ENCODE measurements around the gene RPS29. TPM values are rescaled to one million over a fixed set of nuclear protein-coding genes. Genes with fewer than 3 reads are reported as not detected.

The RPS29 gene
- total RNA-seq, 1 donor from 2014 or later = 5,636 TPM

GRCh38 chr14:49598485-49599300 is 12.5 kb upstream of the RPS29 start, which contains the start of gene LRR1:
TSS of gene LRR1 (plus strand) at chr14:49598940. CDS start at chr14:49599021, 81 bp downstream.
- H3K4me3 Mint-ChIP-seq = peak within 1 kb of the TSS; percentile 97

GRCh38 chr14:49598189-49598484 is 12.0 kb upstream of the RPS29 start:
- peak overlapping the region; percentile 98 for H3K27ac Mint-ChIP-seq
- Histone ChIP-seq H3K9ac (no peak overlapping the region), H3F3A (ENCODE audit: low read depth) (peaks cover 28% of the 10 kb centered on the region), H3K27me3 (no peaks in the 10 kb centered on the region), H3K79me2 (ENCODE audit: low read depth) (peaks cover 34% of the 10 kb centered on the region), H3K27ac (peak overlapping the region; percentile 79), H4K20me1 (ENCODE audit: low read depth) (no peaks in the 10 kb centered on the region), H3K4me1 (no peaks in the 10 kb centered on the region), H3K4me3 (peak overlapping the region; percentile 86), H3K36me3 (no peaks in the 10 kb centered on the region), H3K9me3 (ENCODE audit: low read depth) (no peaks in the 10 kb centered on the region), H3K4me2 (peak overlapping the region; percentile 86), H2AFZ (replicated peaks) (peak overlapping the region; percentile 97)
- TF ChIP-seq, protein P1, sequence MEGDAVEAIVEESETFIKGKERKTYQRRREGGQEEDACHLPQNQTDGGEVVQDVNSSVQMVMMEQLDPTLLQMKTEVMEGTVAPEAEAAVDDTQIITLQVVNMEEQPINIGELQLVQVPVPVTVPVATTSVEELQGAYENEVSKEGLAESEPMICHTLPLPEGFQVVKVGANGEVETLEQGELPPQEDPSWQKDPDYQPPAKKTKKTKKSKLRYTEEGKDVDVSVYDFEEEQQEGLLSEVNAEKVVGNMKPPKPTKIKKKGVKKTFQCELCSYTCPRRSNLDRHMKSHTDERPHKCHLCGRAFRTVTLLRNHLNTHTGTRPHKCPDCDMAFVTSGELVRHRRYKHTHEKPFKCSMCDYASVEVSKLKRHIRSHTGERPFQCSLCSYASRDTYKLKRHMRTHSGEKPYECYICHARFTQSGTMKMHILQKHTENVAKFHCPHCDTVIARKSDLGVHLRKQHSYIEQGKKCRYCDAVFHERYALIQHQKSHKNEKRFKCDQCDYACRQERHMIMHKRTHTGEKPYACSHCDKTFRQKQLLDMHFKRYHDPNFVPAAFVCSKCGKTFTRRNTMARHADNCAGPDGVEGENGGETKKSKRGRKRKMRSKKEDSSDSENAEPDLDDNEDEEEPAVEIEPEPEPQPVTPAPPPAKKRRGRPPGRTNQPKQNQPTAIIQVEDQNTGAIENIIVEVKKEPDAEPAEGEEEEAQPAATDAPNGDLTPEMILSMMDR (IDR thresholded peaks at IDR 0.05) = no peak
- TF ChIP-seq EZH2phosphoT487 (IDR thresholded peaks at IDR 0.05) = no peak
- peaks cover 22% of the 10 kb centered on the region for H3K4me1 Mint-ChIP-seq
- no peaks in the 10 kb centered on the region for H3K27me3 Mint-ChIP-seq (ENCODE audit: insufficient read depth, low read depth)
- no peak for DNase-seq (ENCODE audit: low spot score)
- peaks cover 2% of the 10 kb centered on the region for H3K36me3 Mint-ChIP-seq
- H3K9me3 Mint-ChIP-seq = no peaks in the 10 kb centered on the region
- H3K4me3 Mint-ChIP-seq = peak overlapping the region; percentile 97

More at GRCh38 chr14:49598485-49599300, 12.5 kb upstream of the RPS29 start, which contains the start of gene LRR1:
- H3K27me3 ChIP-seq = no peaks in the 10 kb centered on the region
- H3K27ac ChIP-seq = peak within 1 kb of the TSS; percentile 79
- H3K4me3 ChIP-seq = peak within 1 kb of the TSS; percentile 86
- Mint-ChIP-seq H3K27me3 (ENCODE audit: insufficient read depth, low read depth) (no peaks in the 10 kb centered on the region), H3K36me3 (peaks cover 2% of the 10 kb centered on the region), H3K27ac (peak within 1 kb of the TSS; percentile 98), H3K9me3 (no peaks in the 10 kb centered on the region), H3K4me1 (peaks cover 22% of the 10 kb centered on the region)
- DNase-seq (ENCODE audit: low spot score) = peak; percentile 86
- peak within 1 kb of the TSS; percentile 71 for H3K9ac ChIP-seq
- H3F3A ChIP-seq (ENCODE audit: low read depth) = peaks cover 28% of the 10 kb centered on the region
- TF ChIP-seq EZH2phosphoT487 (IDR thresholded peaks at IDR 0.05) (no peak), EZH2 (IDR thresholded peaks at IDR 0.05) (peak; percentile 42)
- TF ChIP-seq, protein P1 (IDR thresholded peaks at IDR 0.05) = peak; percentile 15
- no peaks in the 10 kb centered on the region for H3K36me3 ChIP-seq
- H3K9me3 ChIP-seq (ENCODE audit: low read depth) = no peaks in the 10 kb centered on the region
- H2AFZ ChIP-seq (replicated peaks) = peak within 1 kb of the TSS; percentile 97
- no peaks in the 10 kb centered on the region for H3K4me1 ChIP-seq
- peak within 1 kb of the TSS; percentile 86 for H3K4me2 ChIP-seq
- H4K20me1 ChIP-seq (ENCODE audit: low read depth) = no peaks in the 10 kb centered on the region
- H3K79me2 ChIP-seq (ENCODE audit: low read depth) = peaks cover 34% of the 10 kb centered on the region

GRCh38 chr14:49594347-49595091 is 8.3 kb upstream of the RPS29 start:
- Mint-ChIP-seq H3K27ac (no peak overlapping the region), H3K4me3 (no peak overlapping the region), H3K9me3 (no peaks in the 10 kb centered on the region), H3K36me3 (no peaks in the 10 kb centered on the region), H3K4me1 (peaks cover 13% of the 10 kb centered on the region), H3K27me3 (ENCODE audit: insufficient read depth, low read depth) (no peaks in the 10 kb centered on the region)
- Histone ChIP-seq H3F3A (ENCODE audit: low read depth) (peaks cover 28% of the 10 kb centered on the region), H2AFZ (replicated peaks) (no peak overlapping the region), H3K9me3 (ENCODE audit: low read depth) (no peaks in the 10 kb centered on the region), H3K9ac (no peak overlapping the region), H3K27me3 (no peaks in the 10 kb centered on the region), H3K4me2 (no peak overlapping the region), H3K27ac (no peak overlapping the region), H3K4me3 (no peak overlapping the region), H4K20me1 (ENCODE audit: low read depth) (no peaks in the 10 kb centered on the region), H3K79me2 (ENCODE audit: low read depth) (peaks cover 16% of the 10 kb centered on the region), H3K4me1 (no peaks in the 10 kb centered on the region), H3K36me3 (no peaks in the 10 kb centered on the region)
- DNase-seq (ENCODE audit: low spot score) = no peak
- no peak for TF ChIP-seq EZH2phosphoT487 (IDR thresholded peaks at IDR 0.05)
- TF ChIP-seq EZH2 (IDR thresholded peaks at IDR 0.05) = no peak

All from neural progenitor cell (in vitro differentiated cells).